ENCODE data around the gene MYOG. TPM values are rescaled to one million over a fixed set of nuclear protein-coding genes. Genes with fewer than 3 reads are reported as not detected.

MYOG gene
- total RNA-seq, 4 donors from 2014 or later = not detected

- H3K4me3 ChIP-seq = peak overlapping the region; percentile 49
- peaks cover 23% of the 10 kb centered on the region for H3K4me1 ChIP-seq
- H3K27ac ChIP-seq = no peak overlapping the region
These were observed 41.3 kb upstream of the MYOG start for GRCh38 chr1:203126866-203127665.

DNA sequence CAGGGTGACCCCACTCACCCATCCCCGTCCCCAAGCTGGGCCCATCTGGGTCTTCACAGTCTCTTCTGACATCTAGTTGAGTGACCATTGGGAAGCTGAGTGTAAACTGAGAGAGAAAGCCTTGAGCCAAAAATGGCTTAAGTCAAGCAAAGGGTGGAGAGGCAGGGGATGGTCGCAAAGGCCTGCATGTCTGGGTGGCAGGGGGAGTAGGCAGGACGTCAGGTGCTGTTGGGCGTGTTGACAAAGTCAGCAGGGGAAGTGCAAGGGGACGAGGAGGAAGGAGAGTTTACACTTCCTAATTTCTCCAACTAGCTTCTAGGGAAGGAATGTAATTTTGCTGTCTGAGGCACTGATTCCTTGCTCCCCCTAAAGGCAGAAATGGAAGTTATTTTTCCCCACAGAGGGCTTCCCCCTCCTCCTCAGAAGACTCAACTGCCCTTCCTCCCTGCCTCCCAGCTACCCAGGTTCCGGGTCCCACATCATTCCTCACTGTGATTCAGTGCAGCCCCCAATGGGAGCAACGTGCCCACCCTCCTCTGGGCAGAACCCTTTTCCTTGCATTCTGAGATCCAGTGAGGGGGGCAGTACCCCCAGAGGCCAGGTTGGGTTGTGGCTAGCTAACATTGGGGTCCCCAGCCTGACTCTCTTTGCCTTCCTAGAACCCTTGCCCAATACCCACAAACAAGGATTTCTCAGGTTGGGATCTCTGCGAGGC is 40.5 kb upstream of the MYOG start:
- WGBS = 30% methylated on average over 8 of the region's 8 CpGs
- peaks cover 56% of the 10 kb centered on the region for H3K27me3 ChIP-seq

More at GRCh38 chr1:203126866-203127665, 41.3 kb upstream of the MYOG start:
- DNase-seq (ENCODE audit: low spot score in 2 of 2) = peak in 1 of 2 donors; percentile 47
- peaks cover 53% of the 10 kb centered on the region for H3K27me3 ChIP-seq
- H3K9me3 ChIP-seq = no peaks in the 10 kb centered on the region
- whole genome bisulfite sequencing = 28% methylated on average over 8 of the region's 12 CpGs
- TF ChIP-seq, protein P1, sequence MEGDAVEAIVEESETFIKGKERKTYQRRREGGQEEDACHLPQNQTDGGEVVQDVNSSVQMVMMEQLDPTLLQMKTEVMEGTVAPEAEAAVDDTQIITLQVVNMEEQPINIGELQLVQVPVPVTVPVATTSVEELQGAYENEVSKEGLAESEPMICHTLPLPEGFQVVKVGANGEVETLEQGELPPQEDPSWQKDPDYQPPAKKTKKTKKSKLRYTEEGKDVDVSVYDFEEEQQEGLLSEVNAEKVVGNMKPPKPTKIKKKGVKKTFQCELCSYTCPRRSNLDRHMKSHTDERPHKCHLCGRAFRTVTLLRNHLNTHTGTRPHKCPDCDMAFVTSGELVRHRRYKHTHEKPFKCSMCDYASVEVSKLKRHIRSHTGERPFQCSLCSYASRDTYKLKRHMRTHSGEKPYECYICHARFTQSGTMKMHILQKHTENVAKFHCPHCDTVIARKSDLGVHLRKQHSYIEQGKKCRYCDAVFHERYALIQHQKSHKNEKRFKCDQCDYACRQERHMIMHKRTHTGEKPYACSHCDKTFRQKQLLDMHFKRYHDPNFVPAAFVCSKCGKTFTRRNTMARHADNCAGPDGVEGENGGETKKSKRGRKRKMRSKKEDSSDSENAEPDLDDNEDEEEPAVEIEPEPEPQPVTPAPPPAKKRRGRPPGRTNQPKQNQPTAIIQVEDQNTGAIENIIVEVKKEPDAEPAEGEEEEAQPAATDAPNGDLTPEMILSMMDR (IDR thresholded peaks at IDR 0.05) = no peak
- TF ChIP-seq POLR2A (IDR thresholded peaks at IDR 0.05) = no peak
- TF ChIP-seq EP300 (IDR thresholded peaks at IDR 0.05) = no peak
- TF ChIP-seq POLR2AphosphoS5 (IDR thresholded peaks at IDR 0.05) = no peak
- H3K36me3 ChIP-seq = no peaks in the 10 kb centered on the region

DNA sequence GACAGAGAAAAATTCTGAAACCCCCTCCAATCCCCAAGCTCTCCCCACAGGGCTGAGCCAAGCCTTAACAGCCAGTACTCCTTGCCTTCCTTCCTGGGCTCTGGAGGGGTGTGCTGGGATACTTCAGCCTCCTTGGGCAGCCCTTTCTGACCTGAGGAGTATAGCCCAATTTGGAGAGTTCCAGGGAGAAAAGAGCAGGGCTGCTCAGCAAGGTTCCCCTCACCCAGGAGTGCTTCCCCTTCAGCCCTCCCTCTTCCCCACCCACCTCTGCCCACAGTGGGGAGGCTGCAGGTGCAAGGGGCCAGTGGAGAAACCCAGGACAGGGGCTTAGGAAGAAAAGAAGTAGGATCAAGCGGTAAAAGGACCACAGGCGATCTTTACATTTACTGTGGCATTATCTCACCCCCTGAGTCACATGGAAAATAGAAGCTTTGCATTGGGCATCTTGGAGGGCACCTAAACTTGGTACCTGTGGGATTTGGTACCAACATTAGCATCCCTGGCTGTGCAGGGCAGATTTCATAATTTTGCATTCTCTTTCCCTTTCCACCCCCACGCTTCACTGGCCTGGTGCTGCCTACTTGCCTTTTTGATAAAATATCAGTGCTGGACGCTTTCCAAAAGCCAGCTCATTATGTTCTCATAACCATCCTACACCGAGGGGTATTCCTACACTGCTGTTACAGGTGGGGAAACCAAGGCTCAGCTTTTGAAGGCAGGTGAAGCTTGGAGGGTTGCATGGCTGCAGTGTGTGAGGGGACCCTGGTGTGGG is 38.9 kb upstream of the MYOG start:
- H3K4me3 ChIP-seq = no peak overlapping the region
- 68% methylated on average over 5 of the region's 5 CpGs for WGBS
- H3K27ac ChIP-seq = no peak overlapping the region
- no peaks in the 10 kb centered on the region for H3K9me3 ChIP-seq
- TF ChIP-seq, protein P1 (IDR thresholded peaks at IDR 0.05) = no peak
- TF ChIP-seq POLR2A (IDR thresholded peaks at IDR 0.05) (no peak), EP300 (IDR thresholded peaks at IDR 0.05) (no peak), POLR2AphosphoS5 (IDR thresholded peaks at IDR 0.05) (no peak)
- H3K36me3 ChIP-seq = no peaks in the 10 kb centered on the region
- H3K27me3 ChIP-seq = peaks cover 72% of the 10 kb centered on the region
- H3K4me1 ChIP-seq = peaks cover 23% of the 10 kb centered on the region
- DNase-seq (ENCODE audit: low spot score in 2 of 2) = no peak

More for the DNA sequence above, 40.5 kb upstream of the MYOG start:
- Histone ChIP-seq H3K36me3 (no peaks in the 10 kb centered on the region), H3K4me1 (peaks cover 23% of the 10 kb centered on the region), H3K9me3 (no peaks in the 10 kb centered on the region), H3K4me3 (no peak overlapping the region), H3K27ac (no peak overlapping the region)
- DNase-seq (ENCODE audit: low spot score in 2 of 2) = peak in 1 of 2 donors; percentile 43
- TF ChIP-seq, protein P1 (IDR thresholded peaks at IDR 0.05) = peak in 1 of 2 donors; percentile 10
- TF ChIP-seq POLR2A (IDR thresholded peaks at IDR 0.05) (no peak), EP300 (IDR thresholded peaks at IDR 0.05) (no peak), POLR2AphosphoS5 (IDR thresholded peaks at IDR 0.05) (no peak)

GRCh38 chr1:203124011-203124410 is 38.2 kb upstream of the MYOG start:
- Histone ChIP-seq H3K27ac (no peak overlapping the region), H3K9me3 (no peaks in the 10 kb centered on the region), H3K4me1 (peaks cover 23% of the 10 kb centered on the region), H3K4me3 (no peak overlapping the region), H3K27me3 (peaks cover 79% of the 10 kb centered on the region), H3K36me3 (no peaks in the 10 kb centered on the region)
- DNase-seq (ENCODE audit: low spot score in 2 of 2) = no peak
- TF ChIP-seq, protein P1 (IDR thresholded peaks at IDR 0.05) = no peak
- no peak for TF ChIP-seq POLR2A (IDR thresholded peaks at IDR 0.05)
- TF ChIP-seq EP300 (IDR thresholded peaks at IDR 0.05) = no peak
- no peak for TF ChIP-seq POLR2AphosphoS5 (IDR thresholded peaks at IDR 0.05)
- WGBS = 70% methylated on average over 5 of the region's 5 CpGs

Data from suprapubic skin (tissue), 4 donors.